ENCODE results near the gene TPSAB1. TPM values are rescaled to one million over a fixed set of nuclear protein-coding genes. Genes with fewer than 3 reads are reported as not detected.
A peak's percentile ranks its signal among the peaks of the same experiment; 100 is the strongest.
"Not testable (repeated sequence)": the region's sequence is repeated elsewhere in the genome, so short reads cannot be mapped to it uniquely, and the experiment has no call there.

Gene TPSAB1
- total and polyA plus RNA-seq, 2 donors (not counting 3 experiments of a cell fraction or from before 2014, with no cell fraction given) = not detected

GRCh38 chr16:1245452-1246020, 5.0 kb downstream of the TPSAB1 start:
- FAIRE-seq = no peak
- no peak for DNase-seq (ENCODE audit: low read depth, low spot score)
- no peak for TF ChIP-seq FOS (IDR thresholded peaks at IDR 0.05; ENCODE audit: borderline replicate concordance, insufficient read depth, low read length)
- TF ChIP-seq, protein P1, sequence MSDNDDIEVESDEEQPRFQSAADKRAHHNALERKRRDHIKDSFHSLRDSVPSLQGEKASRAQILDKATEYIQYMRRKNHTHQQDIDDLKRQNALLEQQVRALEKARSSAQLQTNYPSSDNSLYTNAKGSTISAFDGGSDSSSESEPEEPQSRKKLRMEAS (IDR thresholded peaks at IDR 0.05; ENCODE audit: insufficient read depth, insufficient read length) = no peak
- TF ChIP-seq EZH2 (IDR thresholded peaks at IDR 0.05; ENCODE audit: borderline replicate concordance, low read depth, low read length, severe bottlenecking) = no peak
- TF ChIP-seq POLR2A (IDR thresholded peaks at IDR 0.05; ENCODE audit: low read depth, low read length) = no peak
- H3K27ac ChIP-seq (ENCODE audit: insufficient read depth, low read depth, low read length) = no peak overlapping the region
- H3K4me2 ChIP-seq (ENCODE audit: insufficient read depth, low read length) = no peak overlapping the region
- no peaks in the 10 kb centered on the region for H3K36me3 ChIP-seq (ENCODE audit: control insufficient read depth in 2 of 2, extremely low read depth in 1 of 2, insufficient read depth in 2 of 2, low read length in 2 of 2)
- H3K27me3 ChIP-seq (ENCODE audit: control insufficient read depth in 2 of 2, insufficient read depth in 2 of 2, low read length in 2 of 2) = no peaks in the 10 kb centered on the region
- H3K4me3 ChIP-seq (replicated peaks in 1 of 3; ENCODE audit: insufficient read depth in 1 of 3, low read depth in 1 of 3, low read length in 3 of 3) = no peak overlapping the region
- dilution Hi-C loops (cut with MboI; ENCODE audit: extremely low pct_ligation_motif_present, low sequenced_read_pairs) (no loop called here), intact Hi-C loops (cut with micrococcal nuclease) (no loop called here)
- ChIA-PET POLR2A (no interaction called here), CTCF (no interaction called here)
- no peaks in the 10 kb centered on the region for H3K9me3 ChIP-seq (replicated peaks; ENCODE audit: control insufficient read depth, insufficient read depth, low read length)
- no peaks in the 10 kb centered on the region for H3K4me1 ChIP-seq (ENCODE audit: control insufficient read depth, extremely low read depth, insufficient read depth, low read length)
- no peaks in the 10 kb centered on the region for H4K20me1 ChIP-seq (replicated peaks; ENCODE audit: control insufficient read depth, extremely low read depth, insufficient read depth, low read length)
- no peaks in the 10 kb centered on the region for H3K79me2 ChIP-seq (ENCODE audit: control insufficient read depth, insufficient read depth, low read length)
- no TSS peak for BruUV-seq (replicated peaks)
- no peak overlapping the region for H2AFZ ChIP-seq (ENCODE audit: low read depth, low read length)
- H3K9me1 ChIP-seq (replicated peaks; ENCODE audit: control insufficient read depth, extremely low read depth, insufficient read depth, low read length) = no peaks in the 10 kb centered on the region
- no peak overlapping the region for H3K9ac ChIP-seq (replicated peaks; ENCODE audit: extremely low read depth, insufficient read depth, low read length)

DNA sequence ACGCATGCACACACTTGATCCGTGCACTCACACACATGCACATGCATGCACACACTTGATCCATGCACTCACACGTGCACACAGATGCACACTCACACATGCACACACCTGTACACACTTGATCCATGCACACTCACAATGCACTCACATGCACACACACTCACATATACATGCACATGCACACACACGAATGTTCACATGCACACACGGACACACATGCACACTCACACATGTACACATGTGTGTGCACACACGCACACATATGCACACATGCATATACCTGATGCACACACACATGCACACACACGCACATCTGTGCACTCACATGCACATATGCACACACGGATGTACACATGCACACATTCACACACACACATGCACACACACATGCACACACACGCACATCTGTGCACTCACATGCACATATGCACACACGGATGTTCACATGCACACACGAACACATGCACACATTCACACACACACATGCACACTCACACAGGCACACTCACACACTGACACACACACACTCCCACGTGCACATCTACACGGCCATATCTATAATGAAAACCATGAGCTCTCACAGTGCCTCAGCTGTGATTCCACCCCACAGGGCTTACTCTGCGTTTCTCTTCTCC, 7.5 kb downstream of the TPSAB1 start:
- DNase-seq (ENCODE audit: low read depth, low spot score); H3K27ac ChIP-seq (ENCODE audit: insufficient read depth, low read depth, low read length); intact Hi-C loops (cut with micrococcal nuclease); H3K79me2 ChIP-seq (ENCODE audit: control insufficient read depth, insufficient read depth, low read length); BruUV-seq (replicated peaks); H3K4me3 ChIP-seq (replicated peaks in 1 of 3; ENCODE audit: insufficient read depth in 1 of 3, low read depth in 1 of 3, low read length in 3 of 3); H2AFZ ChIP-seq (ENCODE audit: low read depth, low read length); H3K9me1 ChIP-seq (replicated peaks; ENCODE audit: control insufficient read depth, extremely low read depth, insufficient read depth, low read length); POLR2A ChIA-PET; H3K36me3 ChIP-seq (ENCODE audit: control insufficient read depth in 2 of 2, extremely low read depth in 1 of 2, insufficient read depth in 2 of 2, low read length in 2 of 2); H3K4me1 ChIP-seq (ENCODE audit: control insufficient read depth, extremely low read depth, insufficient read depth, low read length); H3K4me2 ChIP-seq (ENCODE audit: insufficient read depth, low read length); dilution Hi-C loops (cut with MboI; ENCODE audit: extremely low pct_ligation_motif_present, low sequenced_read_pairs); H4K20me1 ChIP-seq (replicated peaks; ENCODE audit: control insufficient read depth, extremely low read depth, insufficient read depth, low read length); H3K9ac ChIP-seq (replicated peaks; ENCODE audit: extremely low read depth, insufficient read depth, low read length); H3K27me3 ChIP-seq (ENCODE audit: control insufficient read depth in 2 of 2, insufficient read depth in 2 of 2, low read length in 2 of 2); H3K9me3 ChIP-seq (replicated peaks; ENCODE audit: control insufficient read depth, insufficient read depth, low read length): not testable (repeated sequence)
- CTCF ChIA-PET = interaction anchor here (1.1 kb wide), 1 partner anchor 191 kb away, joined by 4 read pairs; no protein-coding TSS in a partner anchor
- FAIRE-seq = peak; percentile 18

GRCh38 chr16:1249031-1249755, 8.7 kb downstream of the TPSAB1 start:
- H3K4me1 ChIP-seq (ENCODE audit: control insufficient read depth, extremely low read depth, insufficient read depth, low read length); H3K4me3 ChIP-seq (replicated peaks in 1 of 3; ENCODE audit: insufficient read depth in 1 of 3, low read depth in 1 of 3, low read length in 3 of 3); H3K9me3 ChIP-seq (replicated peaks; ENCODE audit: control insufficient read depth, insufficient read depth, low read length); H3K27ac ChIP-seq (ENCODE audit: insufficient read depth, low read depth, low read length); H3K4me2 ChIP-seq (ENCODE audit: insufficient read depth, low read length); H3K9me1 ChIP-seq (replicated peaks; ENCODE audit: control insufficient read depth, extremely low read depth, insufficient read depth, low read length); CTCF ChIA-PET; H3K36me3 ChIP-seq (ENCODE audit: control insufficient read depth in 2 of 2, extremely low read depth in 1 of 2, insufficient read depth in 2 of 2, low read length in 2 of 2); intact Hi-C loops (cut with micrococcal nuclease); H4K20me1 ChIP-seq (replicated peaks; ENCODE audit: control insufficient read depth, extremely low read depth, insufficient read depth, low read length); DNase-seq (ENCODE audit: low read depth, low spot score); H3K27me3 ChIP-seq (ENCODE audit: control insufficient read depth in 2 of 2, insufficient read depth in 2 of 2, low read length in 2 of 2); BruUV-seq (replicated peaks); H2AFZ ChIP-seq (ENCODE audit: low read depth, low read length); H3K79me2 ChIP-seq (ENCODE audit: control insufficient read depth, insufficient read depth, low read length); H3K9ac ChIP-seq (replicated peaks; ENCODE audit: extremely low read depth, insufficient read depth, low read length); dilution Hi-C loops (cut with MboI; ENCODE audit: extremely low pct_ligation_motif_present, low sequenced_read_pairs); POLR2A ChIA-PET: not testable (repeated sequence)
- FAIRE-seq = peak; percentile 98
